Measurements from ENCODE around the gene SMTNL2.
"Not testable (repeated sequence)": the region's sequence is repeated elsewhere in the genome, so short reads cannot be mapped to it uniquely, and the experiment has no call there.

SMTNL2 gene

GRCh38 chr17:4592240-4593005 lies 8.1 kb downstream of the SMTNL2 start:
- TF ChIP-seq CTCF (IDR thresholded peaks at IDR 0.05; ENCODE audit: low read depth, low read length): no peak
- DNase-seq (ENCODE audit: extremely low read depth, low read depth): no peak

- DNase-seq (ENCODE audit: extremely low read depth, low read depth): no peak
- no peak for TF ChIP-seq CTCF (IDR thresholded peaks at IDR 0.05; ENCODE audit: low read depth, low read length)
These were observed 8.7 kb downstream of the SMTNL2 start for GRCh38 chr17:4593021-4593421.

GRCh38 chr17:4594406-4594805 lies 10.1 kb downstream of the SMTNL2 start:
- TF ChIP-seq CTCF (IDR thresholded peaks at IDR 0.05; ENCODE audit: low read depth, low read length): no peak
- no peak for DNase-seq (ENCODE audit: extremely low read depth, low read depth)

- no peak for DNase-seq (ENCODE audit: extremely low read depth, low read depth)
- no peak for TF ChIP-seq CTCF (IDR thresholded peaks at IDR 0.05; ENCODE audit: low read depth, low read length)
These were observed 10.8 kb downstream of the SMTNL2 start for GRCh38 chr17:4594931-4595684.

- DNase-seq (ENCODE audit: extremely low read depth, low read depth): not testable (repeated sequence)
These were observed 11.5 kb downstream of the SMTNL2 start for GRCh38 chr17:4595685-4596342.

GRCh38 chr17:4596636-4597380 lies 12.5 kb downstream of the SMTNL2 start:
- no peak for TF ChIP-seq CTCF (IDR thresholded peaks at IDR 0.05; ENCODE audit: low read depth, low read length)
- no peak for DNase-seq (ENCODE audit: extremely low read depth, low read depth)

- no peak for DNase-seq (ENCODE audit: extremely low read depth, low read depth)
- no peak for TF ChIP-seq CTCF (IDR thresholded peaks at IDR 0.05; ENCODE audit: low read depth, low read length)
These were observed 13.6 kb downstream of the SMTNL2 start for GRCh38 chr17:4597975-4598374.

All from AG09319 (cell line).